ENCODE results near the gene SLC22A4. TPM values are rescaled to one million over a fixed set of nuclear protein-coding genes. Genes with fewer than 3 reads are reported as not detected.

SLC22A4 gene
- polyA plus RNA-seq, 1 donor (not counting 4 experiments of a cell fraction or from before 2014, with no cell fraction given): 1.4 TPM

GRCh38 chr5:132335402-132335801, 41.2 kb downstream of the SLC22A4 start:
- Histone ChIP-seq H3K4me2 (ENCODE audit: control insufficient read depth, extremely low read depth, insufficient read depth, low read depth, low read length) (no peak overlapping the region), H3K9me3 (ENCODE audit: control insufficient read depth, low read depth, low read length) (no peaks in the 10 kb centered on the region), H3K9me1 (ENCODE audit: control insufficient read depth, extremely low read depth, insufficient read depth, low read length) (no peaks in the 10 kb centered on the region), H4K20me1 (ENCODE audit: control insufficient read depth, extremely low read depth, insufficient read depth, low read length) (no peaks in the 10 kb centered on the region), H3K36me3 (ENCODE audit: control insufficient read depth in 2 of 2, extremely low read depth in 1 of 2, insufficient read depth in 2 of 2, low read length in 2 of 2) (peaks cover 2 to 11% of the 10 kb centered on the region in 2 experiments), H3K27me3 (ENCODE audit: control insufficient read depth, extremely low read depth, insufficient read depth, low read length) (no peaks in the 10 kb centered on the region), H3K79me2 (ENCODE audit: control insufficient read depth, insufficient read depth, low read length) (no peaks in the 10 kb centered on the region), H2AFZ (ENCODE audit: control insufficient read depth, low read length) (no peak overlapping the region), H3K27ac (ENCODE audit: control insufficient read depth, insufficient read depth, low read length) (no peak overlapping the region), H3K4me3 (ENCODE audit: control insufficient read depth in 2 of 3, extremely low read depth in 1 of 3, insufficient read depth in 2 of 3, low read depth in 1 of 3, low read length in 3 of 3) (no peak overlapping the region), H3K4me1 (ENCODE audit: control insufficient read depth, extremely low read depth, insufficient read depth, low read length) (peaks cover 5% of the 10 kb centered on the region), H3K9ac (ENCODE audit: control insufficient read depth, extremely low read depth, insufficient read depth, low read length) (no peak overlapping the region)
- no peak for DNase-seq (ENCODE audit: low read depth, low spot score)
- no peak for TF ChIP-seq CTCF (optimal IDR thresholded peaks at IDR 0.05 in 1 of 3, IDR thresholded peaks at IDR 0.05 in 1 of 3, conservative IDR thresholded peaks at IDR 0.05 in 1 of 3; ENCODE audit: extremely low read depth in 1 of 3, insufficient read depth in 2 of 3, low read length in 3 of 3)
- no peak for TF ChIP-seq EZH2 (IDR thresholded peaks at IDR 0.05; ENCODE audit: low read length)
- FAIRE-seq: no peak
- dilution Hi-C loops (cut with MboI; ENCODE audit: extremely low pct_ligation_motif_present, low sequenced_read_pairs): no loop called here

- no peak overlapping the region for H3K4me3 ChIP-seq (ENCODE audit: control insufficient read depth in 2 of 3, extremely low read depth in 1 of 3, insufficient read depth in 2 of 3, low read depth in 1 of 3, low read length in 3 of 3)
- no peak for TF ChIP-seq EZH2 (IDR thresholded peaks at IDR 0.05; ENCODE audit: low read length)
- TF ChIP-seq CTCF (optimal IDR thresholded peaks at IDR 0.05 in 1 of 3, IDR thresholded peaks at IDR 0.05 in 1 of 3, conservative IDR thresholded peaks at IDR 0.05 in 1 of 3; ENCODE audit: extremely low read depth in 1 of 3, insufficient read depth in 2 of 3, low read length in 3 of 3): no peak
- H3K36me3 ChIP-seq (ENCODE audit: control insufficient read depth in 2 of 2, extremely low read depth in 1 of 2, insufficient read depth in 2 of 2, low read length in 2 of 2): peaks cover 0 to 2% of the 10 kb centered on the region in 2 experiments
- DNase-seq (ENCODE audit: low read depth, low spot score) (no peak), FAIRE-seq (no peak)
- H3K27ac ChIP-seq (ENCODE audit: control insufficient read depth, insufficient read depth, low read length): no peak overlapping the region
- no peak overlapping the region for H3K9ac ChIP-seq (ENCODE audit: control insufficient read depth, extremely low read depth, insufficient read depth, low read length)
- no peaks in the 10 kb centered on the region for H3K9me3 ChIP-seq (ENCODE audit: control insufficient read depth, low read depth, low read length)
- no peak overlapping the region for H2AFZ ChIP-seq (ENCODE audit: control insufficient read depth, low read length)
- H3K27me3 ChIP-seq (ENCODE audit: control insufficient read depth, extremely low read depth, insufficient read depth, low read length): no peaks in the 10 kb centered on the region
- H3K4me1 ChIP-seq (ENCODE audit: control insufficient read depth, extremely low read depth, insufficient read depth, low read length): peaks cover 5% of the 10 kb centered on the region
- dilution Hi-C loops (cut with MboI; ENCODE audit: extremely low pct_ligation_motif_present, low sequenced_read_pairs): no loop called here
- no peak overlapping the region for H3K4me2 ChIP-seq (ENCODE audit: control insufficient read depth, extremely low read depth, insufficient read depth, low read depth, low read length)
- H3K9me1 ChIP-seq (ENCODE audit: control insufficient read depth, extremely low read depth, insufficient read depth, low read length): no peaks in the 10 kb centered on the region
- H3K79me2 ChIP-seq (ENCODE audit: control insufficient read depth, insufficient read depth, low read length): no peaks in the 10 kb centered on the region
- no peaks in the 10 kb centered on the region for H4K20me1 ChIP-seq (ENCODE audit: control insufficient read depth, extremely low read depth, insufficient read depth, low read length)
Observed at GRCh38 chr5:132339502-132339901, 45.3 kb downstream of the SLC22A4 start.
